Endometrium (tissue), 2 donors: Measurements from ENCODE around the gene COL17A1.
A peak's percentile ranks its signal among the peaks of the same experiment; 100 is the strongest.

Experiments used
- FAIRE-seq: peaks from 2 replicates; lab custom pipeline; 2012; peaks lifted over from hg19 to GRCh38; lab: Jason Lieb, UNC
- donor health status: control.
- donor health status: control.

The COL17A1 gene

GRCh38 chr10:103985726-103986125 lies 100.0 kb downstream of the COL17A1 start:
- peak; percentile 4 for FAIRE-seq

GRCh38 chr10:103983367-103983911 lies 102.2 kb downstream of the COL17A1 start:
- no peak for FAIRE-seq

DNA sequence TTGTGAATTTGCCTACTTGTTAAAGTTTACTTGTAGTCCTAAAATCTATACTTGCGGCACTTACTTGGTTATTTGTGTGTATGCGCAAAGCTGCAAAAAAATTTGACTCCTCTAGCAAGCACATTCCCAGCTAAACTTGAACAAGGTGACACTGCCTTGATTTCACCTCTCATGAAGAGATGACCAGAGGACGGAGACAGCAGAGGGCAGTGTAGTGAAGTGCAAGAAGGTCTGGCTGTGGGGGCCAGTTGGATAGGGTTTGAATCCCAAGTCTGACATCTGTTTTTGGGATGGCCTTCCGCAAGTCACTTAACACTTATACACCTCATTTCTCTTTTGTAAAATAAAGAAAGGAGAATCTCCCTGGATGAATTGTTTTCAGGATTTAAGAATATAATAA lies 103.0 kb downstream of the COL17A1 start:
- FAIRE-seq: no peak
